OCI-LY3 (cell line): ENCODE results near the gene R3HDM1.

ENCODE experiments used
- H2AFZ ChIP-seq: fragments of 200-600, 300-600 bp; shearing (Covaris generic); 2 replicates; pipeline ENCODE4 v1.6.0; 2014; ENCODE audit warnings: antibody characterized with exemption, low read depth, low read length
- H3K27ac ChIP-seq: fragments of 200-600, 300-600 bp; sonication (generic); 2 replicates; pipeline ENCODE4 v1.5.1; 2014; ENCODE audit warnings: mild to moderate bottlenecking, low read length, moderate library complexity, mixed read lengths
- H3K27me3 ChIP-seq: fragments of 200-600, 300-600 bp; sonication (generic); 2 replicates; pipeline ENCODE4 v1.6.1; 2014; ENCODE audit warnings: low read depth, low read length, mixed read lengths
- H3K36me3 ChIP-seq: fragments of 200-600, 300-600 bp; sonication (generic); replicated peaks from 2 replicates; pipeline ENCODE3; 2014; ENCODE audit warnings: low read depth, low read length, mixed read lengths
- H3K4me1 ChIP-seq: fragments of 300-600, 200-600 bp; sonication (generic); 2 replicates; pipeline ENCODE4 v1.6.1; 2014; ENCODE audit warnings: low read length, mixed read lengths
- H3K4me2 ChIP-seq: fragments of 200-600, 300-600 bp; sonication (generic); 2 replicates; pipeline ENCODE4 v1.6.1; 2014; ENCODE audit warnings: low read length, mixed read lengths
- H3K4me3 ChIP-seq: fragments of 300-600, 200-600 bp; sonication (generic); 2 replicates; pipeline ENCODE4 v1.5.1; 2014; ENCODE audit warnings: antibody characterized with exemption, mild to moderate bottlenecking, low read length, moderate library complexity
- H3K79me2 ChIP-seq: fragments of 300-600, 200-600 bp; shearing (Covaris generic); 2 replicates; pipeline ENCODE4 v1.6.1; 2014; ENCODE audit warnings: mild to moderate bottlenecking, low read length, mixed read lengths
- H3K9ac ChIP-seq: fragments of 300-600, 200-600 bp; shearing (Covaris generic); 2 replicates; pipeline ENCODE4 v1.6.0; 2014; ENCODE audit warnings: mild to moderate bottlenecking, low read length, moderate library complexity
- H3K9me3 ChIP-seq: fragments of 200-600, 300-600 bp; shearing (Covaris generic); 2 replicates; pipeline ENCODE4 v1.6.1; 2014; ENCODE audit warnings: low read length, mixed read lengths; ENCODE audit not compliant: insufficient read depth
- H4K20me1 ChIP-seq: fragments of 200-600, 300-600 bp; sonication (generic); 2 replicates; pipeline ENCODE4 v1.6.1; 2016; ENCODE audit warnings: low read length, mixed read lengths; ENCODE audit not compliant: insufficient read depth
- EZH2phosphoT487 ChIP-seq: fragments of 200-600 bp; shearing (Covaris generic); IDR thresholded peaks from 2 replicates; pipeline ENCODE4 v1.6.1; 2018; ENCODE audit warnings: antibody characterized with exemption, mixed run types, low read depth
- TF ChIP-seq, protein P1 (sequence below): fragments of 200-600, 300-600 bp; sonication (generic); IDR thresholded peaks from 2 replicates; pipeline ENCODE4 v1.5.1; 2014; ENCODE audit warnings: antibody characterized with exemption, low read length, low read depth

Gene R3HDM1

DNA sequence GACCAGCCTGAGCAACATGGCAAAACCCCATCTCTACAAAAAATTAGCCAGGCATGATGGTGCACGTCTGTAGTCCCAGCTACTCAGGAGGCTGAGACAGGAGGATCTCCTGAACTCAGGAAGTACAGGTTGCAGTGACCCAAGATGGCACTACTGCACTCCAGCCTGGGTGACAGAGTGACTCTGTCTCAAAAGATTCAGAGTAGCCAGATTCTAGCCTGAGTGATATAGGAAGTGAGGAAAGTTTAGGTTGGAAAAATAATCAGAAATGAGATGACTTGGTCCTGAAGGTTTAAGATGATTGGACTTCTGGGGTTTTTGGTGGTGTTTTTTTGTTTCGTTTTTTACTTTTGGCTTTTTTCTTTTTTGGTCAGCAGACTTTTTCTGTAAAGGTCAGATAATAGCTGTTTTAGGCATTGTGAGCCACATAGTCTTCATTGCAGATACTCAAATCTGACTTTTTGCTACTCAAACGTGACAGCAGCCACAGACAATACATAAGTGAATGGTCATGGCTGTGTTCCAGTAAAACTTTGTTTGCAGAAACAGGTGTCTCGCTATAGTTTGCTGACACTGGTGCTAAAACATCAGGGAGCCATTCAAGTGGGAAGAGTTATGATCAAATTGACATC, 106.3 kb downstream of the R3HDM1 start:
- H3K9ac ChIP-seq, result no peak overlapping the region
- no peaks in the 10 kb centered on the region for H3K79me2 ChIP-seq
- peaks cover 38% of the 10 kb centered on the region for H3K36me3 ChIP-seq
- no peaks in the 10 kb centered on the region for H3K4me1 ChIP-seq
- TF ChIP-seq EZH2phosphoT487, result no peak
- H3K4me2 ChIP-seq, result no peak overlapping the region
- H4K20me1 ChIP-seq, result no peaks in the 10 kb centered on the region
- H3K27me3 ChIP-seq, result no peaks in the 10 kb centered on the region
- H3K4me3 ChIP-seq, result no peak overlapping the region
- no peak overlapping the region for H2AFZ ChIP-seq
- no peak overlapping the region for H3K27ac ChIP-seq
- H3K9me3 ChIP-seq, result no peaks in the 10 kb centered on the region

DNA sequence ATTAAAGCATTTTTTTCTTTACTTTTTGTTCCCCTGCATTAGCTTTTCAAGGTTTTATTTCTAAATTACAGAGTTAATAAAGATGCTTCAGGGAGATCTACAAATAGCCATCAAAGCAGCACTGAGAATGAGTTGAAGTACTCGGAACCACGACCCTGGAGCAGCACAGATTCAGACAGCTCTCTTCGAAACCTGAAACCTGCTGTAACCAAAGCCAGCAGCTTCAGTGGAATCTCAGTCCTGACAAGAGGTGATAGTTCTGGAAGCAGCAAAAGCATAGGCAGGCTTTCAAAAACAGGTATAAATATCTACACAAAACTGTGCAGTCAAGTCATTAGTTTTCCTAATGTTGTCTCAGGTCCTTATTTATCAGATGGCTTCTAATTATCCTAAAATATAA, 107.5 kb downstream of the R3HDM1 start:
- no peaks in the 10 kb centered on the region for H3K27me3 ChIP-seq
- H3K4me1 ChIP-seq, result no peaks in the 10 kb centered on the region
- no peak overlapping the region for H3K27ac ChIP-seq
- H3K4me2 ChIP-seq, result no peak overlapping the region
- H3K4me3 ChIP-seq, result no peak overlapping the region
- no peaks in the 10 kb centered on the region for H4K20me1 ChIP-seq
- no peak overlapping the region for H3K9ac ChIP-seq
- peaks cover 40% of the 10 kb centered on the region for H3K36me3 ChIP-seq
- TF ChIP-seq, protein P1, sequence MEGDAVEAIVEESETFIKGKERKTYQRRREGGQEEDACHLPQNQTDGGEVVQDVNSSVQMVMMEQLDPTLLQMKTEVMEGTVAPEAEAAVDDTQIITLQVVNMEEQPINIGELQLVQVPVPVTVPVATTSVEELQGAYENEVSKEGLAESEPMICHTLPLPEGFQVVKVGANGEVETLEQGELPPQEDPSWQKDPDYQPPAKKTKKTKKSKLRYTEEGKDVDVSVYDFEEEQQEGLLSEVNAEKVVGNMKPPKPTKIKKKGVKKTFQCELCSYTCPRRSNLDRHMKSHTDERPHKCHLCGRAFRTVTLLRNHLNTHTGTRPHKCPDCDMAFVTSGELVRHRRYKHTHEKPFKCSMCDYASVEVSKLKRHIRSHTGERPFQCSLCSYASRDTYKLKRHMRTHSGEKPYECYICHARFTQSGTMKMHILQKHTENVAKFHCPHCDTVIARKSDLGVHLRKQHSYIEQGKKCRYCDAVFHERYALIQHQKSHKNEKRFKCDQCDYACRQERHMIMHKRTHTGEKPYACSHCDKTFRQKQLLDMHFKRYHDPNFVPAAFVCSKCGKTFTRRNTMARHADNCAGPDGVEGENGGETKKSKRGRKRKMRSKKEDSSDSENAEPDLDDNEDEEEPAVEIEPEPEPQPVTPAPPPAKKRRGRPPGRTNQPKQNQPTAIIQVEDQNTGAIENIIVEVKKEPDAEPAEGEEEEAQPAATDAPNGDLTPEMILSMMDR, result no peak
- TF ChIP-seq EZH2phosphoT487, result no peak
- H3K9me3 ChIP-seq, result no peaks in the 10 kb centered on the region
- no peaks in the 10 kb centered on the region for H3K79me2 ChIP-seq
- H2AFZ ChIP-seq, result no peak overlapping the region

DNA sequence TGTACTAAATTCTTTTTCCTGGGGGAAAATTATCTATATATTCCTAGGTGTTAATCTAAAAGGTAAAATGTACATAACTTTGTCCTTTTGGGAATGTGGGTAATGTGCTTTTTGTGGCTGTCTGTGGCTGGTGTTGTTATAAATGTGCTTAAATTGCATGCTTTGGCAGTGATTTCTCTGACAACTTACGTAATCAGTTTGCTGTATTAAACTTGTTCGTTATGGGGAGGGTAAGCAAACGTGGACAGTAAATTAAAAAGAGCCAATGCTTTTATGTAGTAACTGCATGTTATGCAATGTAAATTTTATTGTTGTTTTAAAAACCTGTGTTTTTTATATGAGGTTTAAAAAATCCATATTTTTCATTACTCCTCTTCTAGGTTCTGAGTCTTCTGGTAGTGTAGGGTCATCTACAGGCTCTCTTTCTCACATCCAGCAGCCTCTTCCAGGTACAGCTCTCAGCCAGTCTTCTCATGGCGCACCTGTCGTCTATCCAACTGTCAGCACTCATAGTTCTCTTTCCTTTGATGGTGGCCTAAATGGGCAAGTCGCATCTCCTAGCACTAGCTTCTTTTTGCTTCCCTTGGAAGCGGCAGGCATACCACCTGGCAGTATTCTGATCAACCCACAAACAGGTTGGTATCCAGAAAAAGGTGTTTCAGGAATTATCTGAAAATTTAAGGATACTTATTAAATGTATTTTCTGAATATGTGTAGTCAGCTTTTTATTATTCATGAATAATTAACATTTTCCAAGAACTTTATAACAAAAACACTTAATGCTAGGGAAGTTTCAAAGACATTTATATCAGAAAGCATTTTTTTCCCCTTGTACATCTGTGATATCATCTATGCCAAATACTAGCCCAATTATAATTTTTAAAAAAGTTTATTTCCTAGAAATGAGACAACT, 110.1 kb downstream of the R3HDM1 start:
- H3K27me3 ChIP-seq, result no peaks in the 10 kb centered on the region
- H3K4me2 ChIP-seq, result no peak overlapping the region
- H2AFZ ChIP-seq, result no peak overlapping the region
- H3K27ac ChIP-seq, result no peak overlapping the region
- no peaks in the 10 kb centered on the region for H3K79me2 ChIP-seq
- H3K9ac ChIP-seq, result no peak overlapping the region
- TF ChIP-seq, protein P1, result no peak
- TF ChIP-seq EZH2phosphoT487, result no peak
- no peak overlapping the region for H3K4me3 ChIP-seq
- H3K4me1 ChIP-seq, result no peaks in the 10 kb centered on the region
- no peaks in the 10 kb centered on the region for H3K9me3 ChIP-seq
- H3K36me3 ChIP-seq, result peaks cover 40% of the 10 kb centered on the region
- no peaks in the 10 kb centered on the region for H4K20me1 ChIP-seq

DNA sequence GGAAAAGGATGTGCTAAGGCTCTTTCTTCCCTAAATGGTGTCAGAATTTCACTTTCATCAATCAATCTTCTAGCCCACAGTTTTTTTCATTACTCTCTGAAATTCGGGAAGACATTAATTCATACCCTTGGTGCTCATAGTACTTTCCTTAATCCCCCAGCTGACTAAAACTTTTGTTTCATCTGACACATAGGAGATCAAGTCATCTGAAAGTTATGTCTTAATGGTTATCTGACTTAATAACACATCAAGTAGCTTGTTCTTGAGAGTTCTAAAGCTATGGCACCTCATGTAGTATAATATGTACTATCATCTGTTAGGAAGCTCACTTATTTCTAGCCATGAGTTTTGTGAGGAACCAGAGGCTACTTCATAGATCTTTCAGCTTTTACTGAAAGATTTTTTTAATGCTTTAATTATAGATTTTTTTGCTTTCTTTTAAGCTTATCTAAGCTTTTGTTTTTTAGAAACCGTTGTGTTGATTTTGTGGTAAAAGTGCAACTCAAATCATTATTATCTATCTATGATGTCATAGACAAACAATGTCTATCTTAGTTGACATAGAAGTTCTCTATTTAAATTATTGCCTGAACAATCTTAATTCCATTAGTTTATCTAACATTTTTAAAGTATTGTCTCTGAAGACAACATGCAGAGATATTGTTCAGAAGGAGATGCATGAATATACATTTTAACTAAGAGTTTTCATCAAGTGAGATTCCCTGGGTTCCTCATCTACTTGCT, 116.7 kb downstream of the R3HDM1 start:
- Histone ChIP-seq H3K9me3 (no peaks in the 10 kb centered on the region), H3K4me3 (no peak overlapping the region), H3K36me3 (peaks cover 19% of the 10 kb centered on the region), H2AFZ (no peak overlapping the region), H4K20me1 (no peaks in the 10 kb centered on the region), H3K9ac (no peak overlapping the region), H3K27me3 (no peaks in the 10 kb centered on the region), H3K79me2 (no peaks in the 10 kb centered on the region), H3K27ac (no peak overlapping the region), H3K4me1 (no peaks in the 10 kb centered on the region), H3K4me2 (no peak overlapping the region)
- TF ChIP-seq EZH2phosphoT487, result no peak
- TF ChIP-seq, protein P1, result no peak
